ENCODE data around the gene CFAP100.

CFAP100 gene

DNA sequence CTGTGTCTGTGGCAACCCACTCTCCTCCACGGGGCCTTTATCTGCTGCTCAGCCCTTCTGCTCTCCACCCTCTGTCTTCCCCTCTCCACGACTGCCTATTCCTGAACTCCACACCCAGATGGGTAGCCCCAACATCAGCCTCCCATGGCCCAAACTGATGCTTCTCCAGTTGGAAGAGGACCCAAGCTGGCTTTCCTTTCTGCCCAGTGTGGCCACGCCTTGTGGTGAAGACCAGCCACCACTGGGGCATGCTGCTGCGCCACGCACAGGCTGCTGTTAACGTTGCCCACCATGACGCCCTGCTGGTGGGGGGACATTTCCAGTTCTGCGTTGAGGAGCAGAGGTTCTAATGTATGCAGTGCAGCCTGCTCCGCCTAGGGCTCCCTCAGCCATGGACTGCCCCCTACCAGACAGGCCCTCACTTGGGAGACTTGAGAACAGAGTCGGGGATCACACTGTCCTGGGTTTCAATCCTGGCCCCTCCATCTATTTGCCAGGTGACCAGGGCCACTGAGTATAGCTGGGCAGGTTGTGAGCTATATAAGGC is 26.9 kb downstream of the CFAP100 start:
- no peak for DNase-seq
- TF ChIP-seq CTCF (IDR thresholded peaks at IDR 0.05; ENCODE audit: low read depth, low read length, missing control alignments) = no peak
- H3K36me3 ChIP-seq (replicated peaks) = no peaks in the 10 kb centered on the region

DNA sequence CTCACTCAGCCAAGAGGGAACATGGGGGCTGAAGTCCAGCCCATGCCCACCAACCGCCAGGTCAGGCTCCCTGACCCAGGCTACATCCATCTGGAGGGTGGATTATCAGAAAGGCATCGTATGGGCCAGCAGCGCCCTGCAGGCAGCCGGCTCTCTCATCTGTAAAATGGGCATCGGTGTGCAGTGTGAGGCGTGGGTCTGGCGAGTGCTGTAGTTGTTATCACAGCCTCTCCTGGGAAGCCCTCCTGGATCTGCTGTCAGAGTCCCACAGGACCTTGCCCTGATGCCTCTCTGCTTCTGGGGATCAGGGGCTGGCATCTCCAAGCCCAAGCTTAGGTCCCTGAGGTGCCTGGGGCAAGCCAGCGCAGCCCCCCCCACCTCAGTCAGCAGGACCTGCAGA is 27.4 kb downstream of the CFAP100 start:
- DNase-seq = no peak
- H3K27me3 ChIP-seq (replicated peaks) = no peaks in the 10 kb centered on the region
- no peak overlapping the region for H3K27ac ChIP-seq
- H3K36me3 ChIP-seq (replicated peaks) = no peaks in the 10 kb centered on the region
- in situ Hi-C loops (cut with HindIII; ENCODE audit: low pct_ligation_motif_present, low sequenced_read_pairs) = no loop called here
- no peak for TF ChIP-seq CTCF (IDR thresholded peaks at IDR 0.05; ENCODE audit: low read depth, low read length, missing control alignments)
- H3K4me3 ChIP-seq (ENCODE audit: low read depth, low read length) = no peak overlapping the region

More for the DNA sequence above, 26.9 kb downstream of the CFAP100 start:
- Histone ChIP-seq H3K27ac (no peak overlapping the region), H3K27me3 (replicated peaks) (peaks cover 3% of the 10 kb centered on the region), H3K4me3 (ENCODE audit: low read depth, low read length) (no peak overlapping the region)
- in situ Hi-C loops (cut with HindIII; ENCODE audit: low pct_ligation_motif_present, low sequenced_read_pairs) = no loop called here

DNA sequence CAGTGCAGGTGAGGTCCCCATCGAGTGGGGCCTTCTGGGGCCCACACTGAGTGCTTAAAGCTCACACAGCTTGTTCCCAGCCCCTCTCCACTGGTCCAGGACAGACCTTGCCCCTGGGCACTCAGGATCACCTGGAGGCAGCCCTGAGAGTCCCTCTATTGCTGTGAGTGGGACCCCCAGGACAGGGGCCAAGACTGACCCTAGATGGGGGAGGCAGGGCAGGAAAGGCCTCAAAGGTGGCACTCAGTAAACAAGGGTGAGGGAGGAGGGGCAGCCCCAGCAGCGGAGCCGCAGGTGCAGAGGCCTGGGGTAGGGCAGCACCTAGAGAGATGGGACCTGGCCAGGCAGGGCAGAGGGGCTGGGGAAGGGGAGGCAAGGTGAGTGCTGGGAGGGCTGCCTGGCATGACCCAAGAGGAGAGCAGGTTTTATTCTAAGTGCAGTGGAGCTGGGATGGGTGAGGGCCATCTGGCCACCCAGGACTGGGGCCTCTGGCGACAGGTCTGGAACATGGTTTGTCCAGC is 27.9 kb downstream of the CFAP100 start:
- Histone ChIP-seq H3K36me3 (replicated peaks) (no peaks in the 10 kb centered on the region), H3K27ac (no peak overlapping the region), H3K27me3 (replicated peaks) (no peaks in the 10 kb centered on the region), H3K4me3 (ENCODE audit: low read depth, low read length) (no peak overlapping the region)
- TF ChIP-seq CTCF (IDR thresholded peaks at IDR 0.05; ENCODE audit: low read depth, low read length, missing control alignments) = no peak
- DNase-seq = no peak
- in situ Hi-C loops (cut with HindIII; ENCODE audit: low pct_ligation_motif_present, low sequenced_read_pairs) = no loop called here

DNA sequence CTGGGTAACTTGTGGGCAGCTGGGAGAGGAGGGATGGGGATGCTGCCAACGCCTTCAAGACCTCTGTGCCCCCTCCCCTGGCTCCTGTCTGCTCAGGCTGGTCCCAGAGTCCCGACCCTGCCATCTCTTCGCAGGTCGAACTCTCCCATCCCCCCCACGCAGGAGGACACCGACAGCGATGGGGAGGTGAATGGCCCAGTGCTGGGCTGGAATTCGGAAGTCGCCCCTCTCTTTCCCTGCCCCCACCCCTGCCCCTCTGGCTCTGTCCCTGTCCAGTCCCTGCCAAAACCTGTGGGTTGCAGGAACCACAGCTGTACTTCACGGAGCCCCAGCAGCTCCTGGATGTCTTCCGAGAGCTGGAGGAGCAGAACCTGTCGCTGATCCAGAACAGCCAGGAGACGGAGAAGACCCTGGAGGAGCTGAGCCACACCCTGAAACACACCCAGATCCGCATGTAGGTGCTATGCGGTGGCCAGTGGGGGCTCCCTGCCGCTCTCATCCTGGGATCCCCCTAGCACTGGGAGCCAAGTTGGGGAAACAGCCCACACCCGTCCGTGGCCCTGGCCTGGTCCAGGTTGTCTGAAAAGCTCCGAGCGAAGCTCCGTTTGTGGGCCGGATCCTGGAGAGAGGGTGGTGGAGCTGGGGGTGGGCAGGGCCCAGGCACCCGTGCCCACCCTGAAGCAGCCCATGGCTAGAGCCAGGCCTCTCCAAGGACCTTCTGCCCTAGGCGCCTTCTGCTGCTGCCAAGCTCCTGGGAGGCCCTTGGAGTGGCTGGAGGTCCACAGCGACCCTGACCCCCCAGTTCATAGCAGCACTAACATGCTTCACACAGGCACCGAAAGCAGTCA is 28.7 kb downstream of the CFAP100 start:
- in situ Hi-C loops (cut with HindIII; ENCODE audit: low pct_ligation_motif_present, low sequenced_read_pairs) = no loop called here
- H3K27me3 ChIP-seq (replicated peaks) = no peaks in the 10 kb centered on the region
- H3K36me3 ChIP-seq (replicated peaks) = no peaks in the 10 kb centered on the region
- H3K27ac ChIP-seq = no peak overlapping the region
- DNase-seq = no peak
- TF ChIP-seq CTCF (IDR thresholded peaks at IDR 0.05; ENCODE audit: low read depth, low read length, missing control alignments) = no peak
- no peak overlapping the region for H3K4me3 ChIP-seq (ENCODE audit: low read depth, low read length)

- Histone ChIP-seq H3K36me3 (replicated peaks) (no peaks in the 10 kb centered on the region), H3K27ac (no peak overlapping the region), H3K4me3 (ENCODE audit: low read depth, low read length) (no peak overlapping the region), H3K27me3 (replicated peaks) (no peaks in the 10 kb centered on the region)
- in situ Hi-C loops (cut with HindIII; ENCODE audit: low pct_ligation_motif_present, low sequenced_read_pairs) = no loop called here
- no peak for TF ChIP-seq CTCF (IDR thresholded peaks at IDR 0.05; ENCODE audit: low read depth, low read length, missing control alignments)
- DNase-seq = no peak
These were observed 29.5 kb downstream of the CFAP100 start for GRCh38 chr3:126424039-126424717.

Data from brain microvascular endothelial cell (primary cell).